Measurements from ENCODE around the gene GPR108. TPM values are rescaled to one million over a fixed set of nuclear protein-coding genes. Genes with fewer than 3 reads are reported as not detected.
A peak's percentile ranks its signal among the peaks of the same experiment; 100 is the strongest.

The GPR108 gene
- polyA plus RNA-seq, 3 donors, result 90.9 to 147 (median 129) TPM

- no peak overlapping the region for H3K4me3 ChIP-seq (replicated peaks in 1 of 3; ENCODE audit: low read depth in 2 of 3, low read length in 3 of 3)
- H3K27me3 ChIP-seq (ENCODE audit: control insufficient read depth in 2 of 2, insufficient read depth in 2 of 2, low read length in 2 of 2), result peaks cover 0 to 13% of the 10 kb centered on the region in 2 donors
- H3K9ac ChIP-seq (ENCODE audit: insufficient read depth, low read length, poor library complexity, severe bottlenecking), result no peak overlapping the region
- H3K36me3 ChIP-seq (replicated peaks in 1 of 2; ENCODE audit: control insufficient read depth in 1 of 2, insufficient read depth in 2 of 2, low read length in 2 of 2), result no peaks in the 10 kb centered on the region
- H3K4me1 Mint-ChIP-seq, result peaks cover 50% of the 10 kb centered on the region
- peaks cover 32 to 55% of the 10 kb centered on the region in 2 donors for H3K4me1 ChIP-seq (ENCODE audit: control insufficient read depth in 1 of 2, insufficient read depth in 2 of 2, low read length in 2 of 2)
- peak overlapping the region in 1 of 7 donors; percentile 70 for H3K27ac Mint-ChIP-seq
- peaks cover 22% of the 10 kb centered on the region for H3K79me2 ChIP-seq (ENCODE audit: insufficient read depth, low read length)
- DNase-seq, result peak in 2 of 3 donors; percentile 44 to 84
- WGBS (ENCODE audit: insufficient coverage), result 83% methylated on average over 1 of the region's 11 CpGs
- intact Hi-C loops (cut with micrococcal nuclease), result loop anchor here (5.0 to 10.0 kb wide), 2 partner anchors 38 to 254 kb away; no protein-coding TSS in a partner anchor
- no peak overlapping the region for H3K27ac ChIP-seq (ENCODE audit: low read depth in 1 of 2, low read length in 2 of 2)
- peak; percentile 36 for TF ChIP-seq CTCF (IDR thresholded peaks at IDR 0.05)
- H4K20me1 ChIP-seq (ENCODE audit: insufficient read depth, low read length), result peaks cover 14% of the 10 kb centered on the region
- H3K36me3 Mint-ChIP-seq, result no peaks in the 10 kb centered on the region
- no peaks in the 10 kb centered on the region for H3K9me3 ChIP-seq (replicated peaks in 1 of 2; ENCODE audit: control insufficient read depth in 1 of 2, insufficient read depth in 1 of 2, low read length in 2 of 2)
- H3K4me3 Mint-ChIP-seq, result no peak overlapping the region
- no peak overlapping the region for H3K4me2 ChIP-seq (replicated peaks; ENCODE audit: extremely low read depth, low read length, poor library complexity, severe bottlenecking)
- H3K27me3 Mint-ChIP-seq (ENCODE audit: low read depth in 3 of 3), result peaks cover 12 to 17% (median 15%) of the 10 kb centered on the region in 3 donors
- no peak overlapping the region for H2AFZ ChIP-seq (ENCODE audit: insufficient read depth, low read depth, low read length, poor library complexity, severe bottlenecking)
- peaks cover 0 to 5% (median 2%) of the 10 kb centered on the region in 7 donors for H3K9me3 Mint-ChIP-seq
These were observed 31.7 kb upstream of the GPR108 start for GRCh38 chr19:6769006-6769619.

GRCh38 chr19:6768236-6768785, 30.9 kb upstream of the GPR108 start:
- Mint-ChIP-seq H3K36me3 (no peaks in the 10 kb centered on the region), H3K27ac (peak overlapping the region; percentile 86 to 94 (median 91)), H3K9me3 (peaks cover 0 to 5% (median 2%) of the 10 kb centered on the region in 7 donors), H3K4me3 (peak overlapping the region; percentile 82 to 90), H3K4me1 (peaks cover 44% of the 10 kb centered on the region), H3K27me3 (ENCODE audit: low read depth in 3 of 3) (peaks cover 12 to 17% (median 15%) of the 10 kb centered on the region in 3 donors)
- Histone ChIP-seq H3K9ac (ENCODE audit: insufficient read depth, low read length, poor library complexity, severe bottlenecking) (peak overlapping the region; percentile 51), H4K20me1 (ENCODE audit: insufficient read depth, low read length) (peaks cover 8% of the 10 kb centered on the region), H3K27me3 (ENCODE audit: control insufficient read depth in 2 of 2, insufficient read depth in 2 of 2, low read length in 2 of 2) (peaks cover 0 to 13% of the 10 kb centered on the region in 2 donors), H3K4me1 (ENCODE audit: control insufficient read depth in 1 of 2, insufficient read depth in 2 of 2, low read length in 2 of 2) (peaks cover 28 to 50% of the 10 kb centered on the region in 2 donors), H3K27ac (ENCODE audit: low read depth in 1 of 2, low read length in 2 of 2) (peak overlapping the region; percentile 30 to 70), H3K36me3 (replicated peaks in 1 of 2; ENCODE audit: control insufficient read depth in 1 of 2, insufficient read depth in 2 of 2, low read length in 2 of 2) (no peaks in the 10 kb centered on the region), H3K9me3 (replicated peaks in 1 of 2; ENCODE audit: control insufficient read depth in 1 of 2, insufficient read depth in 1 of 2, low read length in 2 of 2) (no peaks in the 10 kb centered on the region), H3K4me2 (replicated peaks; ENCODE audit: extremely low read depth, low read length, poor library complexity, severe bottlenecking) (peak overlapping the region; percentile 86), H3K4me3 (replicated peaks in 1 of 3; ENCODE audit: low read depth in 2 of 3, low read length in 3 of 3) (peak overlapping the region in 2 of 3 experiments; percentile 37 to 74), H2AFZ (ENCODE audit: insufficient read depth, low read depth, low read length, poor library complexity, severe bottlenecking) (peak overlapping the region; percentile 51), H3K79me2 (ENCODE audit: insufficient read depth, low read length) (peaks cover 14% of the 10 kb centered on the region)
- no peak for DNase-seq
- no peak for TF ChIP-seq CTCF (IDR thresholded peaks at IDR 0.05)
- WGBS (ENCODE audit: insufficient coverage), result 45% methylated on average over 5 of the region's 8 CpGs
- intact Hi-C loops (cut with micrococcal nuclease), result loop anchor here (5.0 to 10.0 kb wide), 2 partner anchors 39 to 254 kb away; no protein-coding TSS in a partner anchor

Data from CD14-positive monocyte (primary cell).